Colonic mucosa (tissue), 4 donors: ENCODE measurements around the gene SYNCRIP. TPM values are rescaled to one million over a fixed set of nuclear protein-coding genes. Genes with fewer than 3 reads are reported as not detected.

Source experiments
- DNase-seq: peaks from one replicate; pipeline ENCODE4 v3.0.0-alpha.2; 2020
- H3K27ac ChIP-seq: fragments of 200-600 bp; one replicate; pipeline ENCODE4 v1.8.0; 2021
- H3K27me3 ChIP-seq: fragments of 200-600 bp; one replicate; pipeline ENCODE4 v1.8.0; 2021
- H3K36me3 ChIP-seq: fragments of 200-600 bp; one replicate; pipeline ENCODE4 v1.8.0; 2021
- H3K4me1 ChIP-seq: fragments of 200-600 bp; one replicate; pipeline ENCODE4 v1.8.0; 2021; ENCODE audit warnings: mild to moderate bottlenecking
- H3K4me3 ChIP-seq: fragments of 200-600 bp; one replicate; pipeline ENCODE4 v1.8.0; 2021
- H3K9ac ChIP-seq, 2 donors: one replicate each; pipeline ENCODE4 v1.7.0; 2013; ENCODE audit warnings: control low read depth in 2 of 2, low read depth in 2 of 2, low read length in 2 of 2
- H3K9me3 ChIP-seq: fragments of 200-600 bp; one replicate; pipeline ENCODE4 v1.8.0; 2021
- intact Hi-C: fragments of 100-400 bp; cut with DNase I; formaldehyde crosslinking; loops from one replicate; pipeline ENCODE4 v1.14.1; 2022
- total RNA-seq, 2 donors: library from RNA; stranded (reverse); fragmentation: NEBNext Ultra II Directional in 1 of 2; extraction: Animal tissue kit (Norgen Biotek cat#: 25700) in 1 of 2; gene quantifications; one replicate each; pipeline ENCODE4 v1.2.1, GENCODE V29; 2021
- TF ChIP-seq, protein P1 (sequence below): fragments of 200-600 bp; IDR thresholded peaks from one replicate; pipeline ENCODE4 v1.8.0; 2022; ENCODE audit warnings: antibody characterized with exemption, mild to moderate bottlenecking
- donor health status: healthy.
- donor health status: DM: no; HTN: no; CAD: no.
- donor health status: DM: no; HTN: no; CAD: no.

Gene SYNCRIP
- total RNA-seq, 2 donors from 2014 or later, result 87.7 to 99.3 TPM

DNA sequence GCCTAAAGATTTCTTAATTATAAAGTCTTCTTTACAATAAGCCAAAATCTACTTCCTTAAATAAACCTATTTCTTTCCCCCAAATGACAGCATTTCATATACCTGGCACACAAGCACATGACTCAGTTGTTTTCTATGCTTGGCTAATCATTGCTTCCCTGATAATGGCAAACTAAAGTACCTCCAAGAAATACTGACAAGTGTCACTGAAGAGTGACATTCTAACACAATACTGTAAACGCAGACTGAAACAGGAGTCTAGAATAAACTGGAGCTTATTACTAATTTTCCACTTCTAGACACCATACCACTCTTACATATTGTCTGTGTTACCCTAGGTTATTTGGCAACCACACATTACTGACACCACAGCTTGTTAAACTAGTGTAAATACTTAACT, 14.3 kb downstream of the SYNCRIP start:
- Histone ChIP-seq H3K4me3 (no peak overlapping the region), H3K9ac (no peak overlapping the region), H3K27me3 (no peaks in the 10 kb centered on the region), H3K4me1 (no peaks in the 10 kb centered on the region), H3K27ac (no peak overlapping the region), H3K36me3 (peaks cover 16% of the 10 kb centered on the region), H3K9me3 (no peaks in the 10 kb centered on the region)
- TF ChIP-seq, protein P1, sequence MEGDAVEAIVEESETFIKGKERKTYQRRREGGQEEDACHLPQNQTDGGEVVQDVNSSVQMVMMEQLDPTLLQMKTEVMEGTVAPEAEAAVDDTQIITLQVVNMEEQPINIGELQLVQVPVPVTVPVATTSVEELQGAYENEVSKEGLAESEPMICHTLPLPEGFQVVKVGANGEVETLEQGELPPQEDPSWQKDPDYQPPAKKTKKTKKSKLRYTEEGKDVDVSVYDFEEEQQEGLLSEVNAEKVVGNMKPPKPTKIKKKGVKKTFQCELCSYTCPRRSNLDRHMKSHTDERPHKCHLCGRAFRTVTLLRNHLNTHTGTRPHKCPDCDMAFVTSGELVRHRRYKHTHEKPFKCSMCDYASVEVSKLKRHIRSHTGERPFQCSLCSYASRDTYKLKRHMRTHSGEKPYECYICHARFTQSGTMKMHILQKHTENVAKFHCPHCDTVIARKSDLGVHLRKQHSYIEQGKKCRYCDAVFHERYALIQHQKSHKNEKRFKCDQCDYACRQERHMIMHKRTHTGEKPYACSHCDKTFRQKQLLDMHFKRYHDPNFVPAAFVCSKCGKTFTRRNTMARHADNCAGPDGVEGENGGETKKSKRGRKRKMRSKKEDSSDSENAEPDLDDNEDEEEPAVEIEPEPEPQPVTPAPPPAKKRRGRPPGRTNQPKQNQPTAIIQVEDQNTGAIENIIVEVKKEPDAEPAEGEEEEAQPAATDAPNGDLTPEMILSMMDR, result no peak
- intact Hi-C loops, result no loop called here
- no peak for DNase-seq

DNA sequence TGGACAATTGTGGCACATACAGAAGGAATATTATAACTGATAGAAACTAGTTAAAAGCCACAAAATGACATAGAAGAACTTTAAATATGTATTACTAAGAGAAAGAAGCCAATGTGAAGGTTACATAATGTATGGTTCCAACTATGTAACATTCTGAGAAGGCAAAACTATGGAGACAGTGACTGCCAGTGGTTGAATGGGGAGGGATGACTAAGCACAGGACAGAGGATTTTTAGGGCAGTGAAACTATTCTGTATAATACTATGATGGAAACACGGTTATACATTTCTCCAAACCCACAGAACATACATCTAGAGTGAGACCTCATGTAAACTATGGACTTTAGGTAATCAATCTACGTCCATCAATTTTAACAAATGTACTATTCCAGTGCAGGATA, 22.4 kb downstream of the SYNCRIP start:
- Histone ChIP-seq H3K4me3 (no peak overlapping the region), H3K4me1 (no peaks in the 10 kb centered on the region), H3K27me3 (no peaks in the 10 kb centered on the region), H3K27ac (no peak overlapping the region), H3K36me3 (peaks cover 16% of the 10 kb centered on the region), H3K9ac (no peak overlapping the region), H3K9me3 (no peaks in the 10 kb centered on the region)
- intact Hi-C loops, result no loop called here
- DNase-seq, result no peak
- TF ChIP-seq, protein P1, result no peak

GRCh38 chr6:85614780-85615179, 27.9 kb downstream of the SYNCRIP start:
- H3K9ac ChIP-seq, result no peak overlapping the region
- no peaks in the 10 kb centered on the region for H3K27me3 ChIP-seq
- no peaks in the 10 kb centered on the region for H3K9me3 ChIP-seq
- DNase-seq, result no peak
- intact Hi-C loops, result no loop called here
- H3K4me3 ChIP-seq, result no peak overlapping the region
- no peak overlapping the region for H3K27ac ChIP-seq
- H3K36me3 ChIP-seq, result peaks cover 6% of the 10 kb centered on the region
- H3K4me1 ChIP-seq, result no peaks in the 10 kb centered on the region
- TF ChIP-seq, protein P1, result no peak

DNA sequence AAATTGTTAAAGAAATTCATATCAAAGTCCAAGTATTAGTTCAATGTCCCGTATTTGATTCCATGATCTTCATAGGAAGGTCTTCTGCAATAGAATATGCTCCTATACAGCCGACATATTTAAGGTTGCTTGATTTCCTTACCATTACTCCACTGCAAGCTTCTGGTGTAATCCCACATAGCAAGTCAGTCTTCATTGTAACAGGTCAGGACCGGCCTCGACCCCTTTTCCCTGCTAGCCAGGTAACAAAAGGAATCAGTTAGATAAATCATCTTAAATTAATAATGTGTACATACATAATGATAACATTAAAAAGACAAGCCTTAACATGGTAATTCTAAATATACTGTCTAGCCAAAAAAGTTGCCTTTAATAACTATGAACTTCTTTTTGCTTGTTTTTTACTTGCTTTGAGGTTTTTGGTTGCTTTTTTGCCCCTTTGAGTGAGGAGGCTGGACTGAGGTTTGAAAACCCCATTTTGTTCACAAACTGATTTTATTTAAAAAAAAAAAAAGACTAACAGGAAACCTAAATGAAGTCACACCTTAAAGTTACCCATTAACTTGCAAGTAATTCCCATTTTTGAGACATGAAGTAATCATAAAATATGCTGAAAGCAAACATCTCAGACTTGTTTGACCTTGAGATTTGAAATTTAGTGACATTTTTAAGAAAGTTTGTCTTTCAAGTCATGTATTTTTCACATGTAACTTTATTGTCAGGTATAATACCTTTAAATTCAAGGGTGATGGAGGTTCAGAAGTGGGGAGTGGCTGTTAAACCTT, 29.8 kb downstream of the SYNCRIP start:
- DNase-seq, result no peak

GRCh38 chr6:85610182-85610895, 32.3 kb downstream of the SYNCRIP start:
- TF ChIP-seq, protein P1, result no peak
- no peak for DNase-seq
- no peaks in the 10 kb centered on the region for H3K4me1 ChIP-seq
- H3K27me3 ChIP-seq, result no peaks in the 10 kb centered on the region
- H3K9ac ChIP-seq, result no peak overlapping the region
- H3K4me3 ChIP-seq, result no peak overlapping the region
- intact Hi-C loops, result no loop called here
- H3K36me3 ChIP-seq, result peaks cover 6% of the 10 kb centered on the region
- H3K27ac ChIP-seq, result no peak overlapping the region
- H3K9me3 ChIP-seq, result no peaks in the 10 kb centered on the region

More for the DNA sequence above, 29.8 kb downstream of the SYNCRIP start:
- H3K36me3 ChIP-seq, result peaks cover 6% of the 10 kb centered on the region
- no peaks in the 10 kb centered on the region for H3K4me1 ChIP-seq
- no peak overlapping the region for H3K9ac ChIP-seq
- intact Hi-C loops, result no loop called here
- H3K4me3 ChIP-seq, result no peak overlapping the region
- no peaks in the 10 kb centered on the region for H3K27me3 ChIP-seq
- no peak overlapping the region for H3K27ac ChIP-seq
- no peaks in the 10 kb centered on the region for H3K9me3 ChIP-seq
- TF ChIP-seq, protein P1, result no peak
